ENCODE data around the gene PIP4K2C.
A peak's percentile ranks its signal among the peaks of the same experiment; 100 is the strongest.
"Not testable (repeated sequence)": the region's sequence is repeated elsewhere in the genome, so short reads cannot be mapped to it uniquely, and the experiment has no call there.

The PIP4K2C gene

GRCh38 chr12:57558864-57559263 lies 32.1 kb upstream of the PIP4K2C start:
- no peak for DNase-seq (ENCODE audit: low read depth, low spot score)

DNA sequence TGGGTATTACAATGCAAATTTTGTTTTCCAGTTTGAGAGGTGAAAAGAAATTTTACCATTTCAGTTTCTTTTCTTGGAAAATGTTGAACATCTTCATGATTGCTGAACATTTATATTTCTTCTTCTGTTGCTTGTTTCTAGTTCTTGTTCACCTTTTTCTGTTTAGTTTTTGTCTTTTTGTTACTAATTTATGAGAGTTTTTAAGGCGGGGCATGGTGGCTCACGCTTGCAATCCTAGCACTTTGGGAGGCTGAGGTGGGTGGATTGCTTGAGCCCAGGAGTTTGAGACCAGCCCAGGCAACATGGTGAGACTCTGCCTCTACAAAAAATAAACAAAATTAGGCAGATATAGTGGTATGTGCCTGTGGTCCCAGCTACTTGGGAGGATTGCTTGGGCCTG lies 30.5 kb upstream of the PIP4K2C start:
- DNase-seq (ENCODE audit: low read depth, low spot score) = no peak

- DNase-seq (ENCODE audit: low read depth, low spot score) = not testable (repeated sequence)
Measured at GRCh38 chr12:57561117-57561516, 29.9 kb upstream of the PIP4K2C start.

- DNase-seq (ENCODE audit: low read depth, low spot score) = no peak
Measured at GRCh38 chr12:57563358-57563757, 27.6 kb upstream of the PIP4K2C start.

DNA sequence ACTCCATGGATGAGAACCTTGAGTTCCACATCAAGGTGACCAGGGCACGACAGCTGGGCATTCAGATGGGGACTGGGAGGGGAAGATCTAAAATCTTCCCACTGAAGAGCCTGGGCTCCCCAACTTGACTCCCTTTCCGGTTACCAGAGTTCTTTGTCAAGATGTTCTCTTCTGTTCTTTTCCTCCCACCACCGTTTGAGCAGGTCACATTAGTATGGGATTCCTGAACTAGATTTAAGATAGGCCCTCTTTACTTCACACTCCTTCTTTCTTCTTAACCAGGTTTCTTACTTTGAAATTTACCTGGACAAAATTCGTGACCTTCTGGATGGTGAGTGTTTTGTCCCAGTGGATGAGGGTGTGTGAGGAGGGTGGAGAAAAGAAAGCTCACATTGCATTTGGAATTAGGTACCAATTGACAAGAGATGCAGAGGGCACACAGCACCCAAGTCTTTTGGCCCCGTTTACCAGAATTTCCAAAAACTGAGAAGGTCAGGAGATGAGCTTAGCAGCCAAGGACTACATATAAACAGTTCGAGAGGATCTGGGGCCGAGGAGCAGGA lies 26.7 kb upstream of the PIP4K2C start:
- DNase-seq (ENCODE audit: low read depth, low spot score) = no peak

GRCh38 chr12:57568838-57569237 lies 22.2 kb upstream of the PIP4K2C start:
- no peak for DNase-seq (ENCODE audit: low read depth, low spot score)

GRCh38 chr12:57569858-57570257 lies 21.1 kb upstream of the PIP4K2C start:
- no peak for DNase-seq (ENCODE audit: low read depth, low spot score)

GRCh38 chr12:57570438-57570837 lies 20.6 kb upstream of the PIP4K2C start:
- not testable (repeated sequence) for DNase-seq (ENCODE audit: low read depth, low spot score)

GRCh38 chr12:57571926-57572762 lies 18.8 kb upstream of the PIP4K2C start:
- DNase-seq (ENCODE audit: low read depth, low spot score) = no peak

GRCh38 chr12:57574795-57575194 lies 16.2 kb upstream of the PIP4K2C start:
- no peak for DNase-seq (ENCODE audit: low read depth, low spot score)

DNA sequence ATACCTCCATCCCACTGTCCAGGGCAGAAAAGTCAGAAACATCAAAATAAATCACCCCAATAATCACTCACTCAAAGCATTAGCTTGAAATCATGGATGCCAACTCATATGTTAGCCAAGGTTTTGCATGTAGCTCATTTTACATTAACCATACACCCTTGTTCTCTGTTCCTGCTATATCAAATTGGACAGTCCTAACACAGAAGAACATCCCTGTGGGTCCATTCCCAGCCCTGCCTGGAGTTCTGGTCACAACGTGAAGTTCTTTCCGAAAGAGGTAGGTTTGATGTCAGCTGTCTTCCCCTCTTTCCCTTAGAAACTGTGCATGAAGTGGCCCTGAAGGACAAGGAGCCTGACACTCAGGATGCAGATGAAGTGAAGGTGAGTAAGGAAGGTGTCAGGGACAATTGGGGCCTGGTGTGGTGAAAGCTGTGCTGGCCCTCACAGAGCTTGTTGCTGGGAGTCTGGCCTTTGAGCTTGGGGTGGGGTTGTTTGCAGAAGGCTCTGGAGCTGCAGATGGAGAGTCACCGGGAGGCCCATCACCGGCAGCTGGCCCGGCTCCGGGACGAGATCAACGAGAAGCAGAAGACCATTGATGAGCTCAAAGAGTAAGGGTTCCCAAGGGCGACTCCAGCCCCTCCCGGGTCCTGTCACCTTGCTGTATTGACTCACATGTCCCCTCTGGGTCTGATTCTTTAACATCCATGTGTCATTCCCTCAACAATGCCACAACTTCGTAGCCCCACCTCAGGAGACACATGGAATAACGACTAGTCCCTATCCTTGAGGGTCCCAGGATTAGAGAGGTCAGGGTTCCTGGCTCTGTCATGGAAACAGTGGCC lies 15.0 kb upstream of the PIP4K2C start:
- no peak for DNase-seq (ENCODE audit: low read depth, low spot score)

DNA sequence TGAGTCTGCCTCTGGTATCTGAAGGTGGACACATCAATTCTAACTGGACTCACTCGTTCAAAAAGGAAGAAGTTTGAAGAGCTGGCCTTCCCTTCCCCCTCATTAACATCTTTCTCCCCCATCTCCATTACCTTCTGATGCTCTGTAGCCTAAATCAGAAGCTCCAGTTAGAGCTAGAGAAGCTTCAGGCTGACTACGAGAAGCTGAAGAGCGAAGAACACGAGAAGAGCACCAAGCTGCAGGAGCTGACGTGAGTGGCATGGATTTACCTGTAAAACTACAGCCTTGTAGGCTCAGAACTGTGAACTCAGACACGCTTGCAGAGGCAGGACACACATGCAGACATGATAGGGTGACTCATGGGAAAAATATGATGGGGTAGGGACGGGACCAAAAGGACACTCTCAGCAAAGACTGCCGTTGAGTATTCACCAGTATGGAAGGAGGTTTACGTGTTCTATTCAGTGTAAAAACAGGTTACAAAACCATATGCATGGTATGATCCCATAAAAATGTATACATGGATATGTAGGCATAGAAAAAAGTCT lies 14.3 kb upstream of the PIP4K2C start:
- no peak for DNase-seq (ENCODE audit: low read depth, low spot score)

- no peak for DNase-seq (ENCODE audit: low read depth, low spot score)
Measured at GRCh38 chr12:57577981-57578758, 12.8 kb upstream of the PIP4K2C start.

GRCh38 chr12:57579011-57579410 lies 12.0 kb upstream of the PIP4K2C start:
- no peak for DNase-seq (ENCODE audit: low read depth, low spot score)

DNA sequence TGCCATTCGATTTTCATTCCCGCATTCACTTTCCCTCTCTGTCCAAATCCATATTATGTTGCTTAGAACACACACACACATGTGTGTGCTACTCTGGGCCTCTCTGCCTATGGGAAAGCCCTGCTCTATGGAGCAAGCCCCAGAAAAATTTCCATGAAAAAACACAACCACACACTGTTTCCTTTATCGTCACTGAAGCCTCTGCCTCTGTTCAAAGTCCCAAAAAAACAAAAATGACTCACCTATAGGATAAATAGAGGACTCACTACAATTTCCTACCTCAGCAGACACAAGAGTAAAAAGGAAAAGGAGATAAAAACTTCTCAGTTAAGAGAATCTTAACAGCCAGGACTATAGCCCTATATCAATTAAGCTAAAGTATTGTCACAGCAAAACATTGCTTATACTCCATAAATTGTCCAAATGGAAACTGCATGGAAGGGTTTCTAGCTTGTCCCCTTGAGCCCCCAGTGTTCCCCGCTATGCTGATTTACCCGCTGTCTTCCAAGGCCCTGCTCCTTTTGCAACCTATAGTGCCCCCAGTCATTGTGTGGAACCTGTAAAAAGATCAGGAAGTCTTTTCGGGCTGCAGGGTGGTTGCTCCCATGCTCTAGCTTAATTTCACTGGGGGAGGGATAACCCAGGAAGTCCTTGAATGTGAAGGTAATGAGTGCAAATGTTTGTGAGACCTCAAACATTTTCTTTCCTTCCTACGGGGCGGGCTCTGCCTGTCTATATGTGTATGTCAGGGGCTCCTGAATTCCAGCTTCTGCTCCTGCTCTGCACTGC lies 11.1 kb upstream of the PIP4K2C start:
- DNase-seq (ENCODE audit: low read depth, low spot score) = no peak

- DNase-seq (ENCODE audit: low read depth, low spot score) = no peak
Measured at GRCh38 chr12:57580466-57580795, 10.6 kb upstream of the PIP4K2C start.

GRCh38 chr12:57581802-57582201 lies 9.2 kb upstream of the PIP4K2C start:
- no peak for DNase-seq (ENCODE audit: low read depth, low spot score)

DNA sequence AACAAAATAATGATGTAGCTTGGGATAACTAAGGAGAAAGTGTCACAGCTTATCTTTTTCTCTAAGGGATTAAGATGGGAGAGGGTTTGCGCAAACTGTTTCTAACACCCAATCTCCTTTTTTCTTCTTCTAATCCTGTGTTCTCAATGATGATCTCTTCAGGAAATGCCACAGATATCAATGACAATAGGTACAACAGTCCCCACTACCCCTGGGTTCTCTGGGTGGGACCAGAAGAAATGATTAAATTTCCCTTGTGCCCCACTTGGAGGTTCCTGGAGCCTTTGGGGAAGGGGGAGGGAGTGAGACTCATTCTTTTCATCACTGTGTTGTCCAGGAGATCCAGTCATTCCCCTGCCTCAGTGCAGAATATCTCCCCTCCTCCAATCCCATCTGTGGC lies 8.6 kb upstream of the PIP4K2C start:
- no peak for DNase-seq (ENCODE audit: low read depth, low spot score)

GRCh38 chr12:57583008-57583831 lies 7.8 kb upstream of the PIP4K2C start:
- DNase-seq (ENCODE audit: low read depth, low spot score) = peak; percentile 67

DNA sequence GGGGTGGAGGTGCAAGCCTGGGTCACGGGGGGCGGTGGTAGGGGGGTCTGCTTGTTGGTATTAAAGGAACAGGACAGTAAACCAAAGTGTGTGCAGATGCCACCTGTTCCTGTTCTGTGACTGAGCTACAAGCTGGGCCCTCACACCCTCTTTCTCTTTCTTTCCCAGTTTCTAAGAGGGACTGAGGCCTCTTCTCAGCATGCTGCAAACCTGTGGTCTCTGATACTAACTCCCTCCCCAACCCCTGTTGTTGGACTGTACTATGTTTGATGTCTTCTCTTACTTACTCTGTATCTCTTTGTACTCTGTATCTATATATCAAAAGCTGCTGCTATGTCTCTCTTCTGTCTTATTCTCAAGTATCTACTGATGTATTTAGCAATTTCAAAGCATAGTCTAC lies 6.9 kb upstream of the PIP4K2C start:
- DNase-seq (ENCODE audit: low read depth, low spot score) = no peak
